B cell (primary cell): ENCODE measurements around the gene OR10AG1.

ENCODE experiments used
- EZH2 ChIP-seq: IDR thresholded peaks from 2 replicates; pipeline ENCODE4 v1.6.1; 2012; ENCODE audit warnings: borderline replicate concordance, low read depth, mild to moderate bottlenecking, moderate library complexity, low read length; ENCODE audit not compliant: insufficient read depth, poor library complexity, severe bottlenecking
- TF ChIP-seq, protein P1 (sequence below): fragments of 200-600 bp; IDR thresholded peaks from one replicate; pipeline ENCODE4 v1.8.0; 2022; ENCODE audit warnings: antibody characterized with exemption, mild to moderate bottlenecking

DNA sequence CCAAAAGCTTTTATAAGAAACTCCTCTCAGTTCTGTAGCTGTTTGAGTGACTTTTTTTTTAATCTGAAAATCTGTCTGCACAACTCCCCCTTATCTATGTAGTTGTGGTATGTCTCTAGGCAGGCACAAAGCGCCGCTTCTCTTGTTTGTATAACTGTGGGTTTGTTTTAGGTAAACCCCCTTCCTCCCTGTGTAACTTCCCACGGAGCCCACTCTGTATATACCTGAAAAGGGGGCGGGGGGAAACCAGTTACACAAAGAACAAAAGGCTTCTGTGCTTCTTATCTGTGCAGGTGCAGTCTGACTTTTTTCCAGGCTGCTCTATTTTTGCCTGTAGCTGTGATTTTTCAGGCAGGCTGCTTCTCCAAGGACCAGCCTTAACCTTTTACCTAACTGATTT lies 13.2 kb downstream of the OR10AG1 start:
- TF ChIP-seq, protein P1, sequence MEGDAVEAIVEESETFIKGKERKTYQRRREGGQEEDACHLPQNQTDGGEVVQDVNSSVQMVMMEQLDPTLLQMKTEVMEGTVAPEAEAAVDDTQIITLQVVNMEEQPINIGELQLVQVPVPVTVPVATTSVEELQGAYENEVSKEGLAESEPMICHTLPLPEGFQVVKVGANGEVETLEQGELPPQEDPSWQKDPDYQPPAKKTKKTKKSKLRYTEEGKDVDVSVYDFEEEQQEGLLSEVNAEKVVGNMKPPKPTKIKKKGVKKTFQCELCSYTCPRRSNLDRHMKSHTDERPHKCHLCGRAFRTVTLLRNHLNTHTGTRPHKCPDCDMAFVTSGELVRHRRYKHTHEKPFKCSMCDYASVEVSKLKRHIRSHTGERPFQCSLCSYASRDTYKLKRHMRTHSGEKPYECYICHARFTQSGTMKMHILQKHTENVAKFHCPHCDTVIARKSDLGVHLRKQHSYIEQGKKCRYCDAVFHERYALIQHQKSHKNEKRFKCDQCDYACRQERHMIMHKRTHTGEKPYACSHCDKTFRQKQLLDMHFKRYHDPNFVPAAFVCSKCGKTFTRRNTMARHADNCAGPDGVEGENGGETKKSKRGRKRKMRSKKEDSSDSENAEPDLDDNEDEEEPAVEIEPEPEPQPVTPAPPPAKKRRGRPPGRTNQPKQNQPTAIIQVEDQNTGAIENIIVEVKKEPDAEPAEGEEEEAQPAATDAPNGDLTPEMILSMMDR: no peak
- TF ChIP-seq EZH2: no peak
